NB4 (cell line): ENCODE data around the gene HTR4.

Experiments
- CTCF ChIP-seq: IDR thresholded peaks from one replicate; pipeline ENCODE4 v1.5.1; 2012; ENCODE audit warnings: low read depth, low read length
- MAX ChIP-seq: IDR thresholded peaks from 2 replicates; pipeline ENCODE4 v1.6.1; 2011; ENCODE audit warnings: low read depth, low read length
- MYC ChIP-seq: IDR thresholded peaks from 2 replicates; pipeline ENCODE4 v1.6.1; 2011; ENCODE audit warnings: low read depth, low read length
- POLR2A ChIP-seq: IDR thresholded peaks from 2 replicates; pipeline ENCODE4 v1.6.1; 2011; ENCODE audit warnings: mild to moderate bottlenecking; ENCODE audit not compliant: insufficient read length; ENCODE audit errors: extremely low read depth

- TF ChIP-seq CTCF = no peak
- no peak for TF ChIP-seq POLR2A
- no peak for TF ChIP-seq MYC
- TF ChIP-seq MAX = no peak
Measured at GRCh38 chr5:148583421-148583965, 70.8 kb downstream of the HTR4 start.
